GM23248 (cell line): ENCODE measurements around the gene DSTN.

Experiments
- EZH2 ChIP-seq: fragments of 200-600 bp; sonication (generic); IDR thresholded peaks from 2 replicates; pipeline ENCODE4 v1.6.1; 2018; ENCODE audit warnings: antibody characterized with exemption, mild to moderate bottlenecking; ENCODE audit not compliant: insufficient read depth, poor library complexity, severe bottlenecking
- EZH2phosphoT487 ChIP-seq: fragments of 200-600 bp; sonication (generic); IDR thresholded peaks from 2 replicates; pipeline ENCODE4 v1.6.1; 2018; ENCODE audit warnings: antibody characterized with exemption, moderate library complexity, mild to moderate bottlenecking, low read depth; ENCODE audit not compliant: insufficient read depth

DNA sequence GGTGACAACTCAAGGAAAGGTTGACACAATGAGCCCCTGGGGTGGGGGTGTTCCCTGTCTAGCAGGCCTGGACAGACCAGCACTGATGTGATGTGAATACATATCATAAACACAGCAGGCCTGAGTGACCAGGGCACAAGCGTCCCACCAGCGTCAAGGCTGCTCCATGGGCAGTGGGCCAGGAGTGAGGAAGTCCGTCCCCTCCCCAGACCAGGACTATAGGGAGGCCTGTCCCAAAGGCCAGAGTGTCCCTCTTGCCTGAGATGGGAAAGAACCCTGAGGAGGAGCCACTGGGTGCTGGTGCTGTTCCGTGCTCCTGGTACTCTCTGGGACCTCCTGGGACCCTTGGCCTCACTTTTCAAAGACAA is 67.5 kb downstream of the DSTN start:
- no peak for TF ChIP-seq EZH2
- no peak for TF ChIP-seq EZH2phosphoT487
